Measurements from ENCODE around the gene WRAP73. TPM values are rescaled to one million over a fixed set of nuclear protein-coding genes. Genes with fewer than 3 reads are reported as not detected.

The WRAP73 gene
- total RNA-seq, 1 donor from 2014 or later, result 30.1 TPM

DNA sequence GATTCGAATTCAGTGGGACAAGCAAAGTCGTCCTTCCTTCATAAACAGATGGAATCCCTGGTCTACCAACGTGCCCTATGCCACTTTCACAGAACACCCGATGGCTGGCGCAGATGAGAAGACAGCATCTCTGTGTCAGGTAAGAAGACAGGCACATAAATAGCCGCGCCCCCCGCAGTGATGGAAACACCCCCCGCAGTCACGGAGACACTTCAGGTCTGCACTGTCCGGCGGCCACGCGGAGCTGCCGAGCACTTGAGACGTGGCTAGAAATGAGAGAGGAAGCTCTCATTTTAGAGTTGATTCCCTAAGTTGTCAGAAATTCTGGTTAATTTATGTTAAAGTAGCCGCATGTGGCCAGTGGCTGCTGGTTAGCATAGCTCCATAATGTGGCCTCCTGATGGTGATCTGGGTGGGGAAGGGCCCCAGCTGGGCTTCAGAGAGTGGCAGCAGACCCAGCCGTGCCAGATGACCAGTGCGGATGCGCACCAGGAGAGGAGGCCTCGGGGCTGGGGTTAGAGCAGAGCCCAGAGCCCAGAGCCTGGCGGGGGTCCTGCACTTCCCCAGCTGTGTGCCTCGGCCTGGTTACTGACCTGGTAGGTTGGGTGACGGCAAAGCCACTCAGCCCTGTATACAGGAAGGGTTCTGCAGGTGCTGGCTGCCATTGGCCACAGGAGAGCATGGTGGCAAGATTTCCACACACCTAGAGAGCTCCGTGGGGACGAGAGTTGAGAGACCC is 22.2 kb downstream of the WRAP73 start:
- intact Hi-C loops (cut with micrococcal nuclease), result loop anchor here (10.0 kb wide), 1 partner anchor 983 kb away; no protein-coding TSS in a partner anchor
- ChIA-PET CTCF (interaction anchor here (0.7 to 3.2 kb wide), 3 partner anchors 8 to 169 kb away, joined by 3 to 18 read pairs (median 4); no protein-coding TSS in a partner anchor), POLR2A (no interaction called here)
- no peak overlapping the region for H3K4me3 Mint-ChIP-seq
- H3K4me1 Mint-ChIP-seq, result peaks cover 38% of the 10 kb centered on the region
- H3K27me3 Mint-ChIP-seq, result no peaks in the 10 kb centered on the region
- H3K36me3 Mint-ChIP-seq (ENCODE audit: low read depth), result peaks cover 45% of the 10 kb centered on the region
- H3K9me3 Mint-ChIP-seq, result no peaks in the 10 kb centered on the region
- H3K27ac Mint-ChIP-seq, result no peak overlapping the region
- DNase-seq (no peak), ATAC-seq (ENCODE audit: low read depth) (no peak)
- TF ChIP-seq, protein P1, sequence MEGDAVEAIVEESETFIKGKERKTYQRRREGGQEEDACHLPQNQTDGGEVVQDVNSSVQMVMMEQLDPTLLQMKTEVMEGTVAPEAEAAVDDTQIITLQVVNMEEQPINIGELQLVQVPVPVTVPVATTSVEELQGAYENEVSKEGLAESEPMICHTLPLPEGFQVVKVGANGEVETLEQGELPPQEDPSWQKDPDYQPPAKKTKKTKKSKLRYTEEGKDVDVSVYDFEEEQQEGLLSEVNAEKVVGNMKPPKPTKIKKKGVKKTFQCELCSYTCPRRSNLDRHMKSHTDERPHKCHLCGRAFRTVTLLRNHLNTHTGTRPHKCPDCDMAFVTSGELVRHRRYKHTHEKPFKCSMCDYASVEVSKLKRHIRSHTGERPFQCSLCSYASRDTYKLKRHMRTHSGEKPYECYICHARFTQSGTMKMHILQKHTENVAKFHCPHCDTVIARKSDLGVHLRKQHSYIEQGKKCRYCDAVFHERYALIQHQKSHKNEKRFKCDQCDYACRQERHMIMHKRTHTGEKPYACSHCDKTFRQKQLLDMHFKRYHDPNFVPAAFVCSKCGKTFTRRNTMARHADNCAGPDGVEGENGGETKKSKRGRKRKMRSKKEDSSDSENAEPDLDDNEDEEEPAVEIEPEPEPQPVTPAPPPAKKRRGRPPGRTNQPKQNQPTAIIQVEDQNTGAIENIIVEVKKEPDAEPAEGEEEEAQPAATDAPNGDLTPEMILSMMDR (IDR thresholded peaks at IDR 0.05), result no peak

DNA sequence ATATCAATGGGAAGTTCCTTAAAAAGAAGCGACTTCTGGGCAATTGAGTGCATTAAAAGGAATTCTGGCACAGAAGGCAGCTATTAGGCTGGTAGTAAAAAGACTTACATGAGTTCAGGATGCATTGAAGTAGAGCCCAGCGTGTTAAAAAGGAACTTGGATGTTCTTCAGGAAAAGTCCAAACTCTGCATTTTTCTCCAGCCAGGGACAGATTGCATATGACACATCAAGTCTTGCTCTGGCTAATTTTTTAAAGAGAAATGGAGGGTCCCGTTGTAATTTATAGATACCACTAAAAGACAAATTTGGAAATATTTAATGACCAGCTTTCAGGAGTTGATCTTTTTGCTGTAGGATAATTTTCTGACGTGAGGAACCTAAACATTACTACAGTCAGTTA is 23.9 kb downstream of the WRAP73 start:
- H3K4me3 Mint-ChIP-seq, result peak overlapping the region; percentile 95
- ATAC-seq (ENCODE audit: low read depth) (no peak), DNase-seq (no peak)
- POLR2A ChIA-PET, result interaction anchor here (0.7 to 1.2 kb wide), 2 partner anchors 40 to 98 kb away, joined by 3 to 4 read pairs; no protein-coding TSS in a partner anchor
- CTCF ChIA-PET, result interaction anchor here (0.8 kb wide), 1 partner anchor 22 kb away, joined by 3 read pairs; no protein-coding TSS in a partner anchor
- H3K27ac Mint-ChIP-seq, result peak overlapping the region; percentile 6
- TF ChIP-seq, protein P1 (IDR thresholded peaks at IDR 0.05), result no peak
- H3K9me3 Mint-ChIP-seq, result no peaks in the 10 kb centered on the region
- H3K4me1 Mint-ChIP-seq, result peaks cover 42% of the 10 kb centered on the region
- intact Hi-C loops (cut with micrococcal nuclease), result loop anchor here (10.0 kb wide), 1 partner anchor 981 kb away; no protein-coding TSS in a partner anchor
- no peaks in the 10 kb centered on the region for H3K27me3 Mint-ChIP-seq
- H3K36me3 Mint-ChIP-seq (ENCODE audit: low read depth), result peaks cover 43% of the 10 kb centered on the region

DNA sequence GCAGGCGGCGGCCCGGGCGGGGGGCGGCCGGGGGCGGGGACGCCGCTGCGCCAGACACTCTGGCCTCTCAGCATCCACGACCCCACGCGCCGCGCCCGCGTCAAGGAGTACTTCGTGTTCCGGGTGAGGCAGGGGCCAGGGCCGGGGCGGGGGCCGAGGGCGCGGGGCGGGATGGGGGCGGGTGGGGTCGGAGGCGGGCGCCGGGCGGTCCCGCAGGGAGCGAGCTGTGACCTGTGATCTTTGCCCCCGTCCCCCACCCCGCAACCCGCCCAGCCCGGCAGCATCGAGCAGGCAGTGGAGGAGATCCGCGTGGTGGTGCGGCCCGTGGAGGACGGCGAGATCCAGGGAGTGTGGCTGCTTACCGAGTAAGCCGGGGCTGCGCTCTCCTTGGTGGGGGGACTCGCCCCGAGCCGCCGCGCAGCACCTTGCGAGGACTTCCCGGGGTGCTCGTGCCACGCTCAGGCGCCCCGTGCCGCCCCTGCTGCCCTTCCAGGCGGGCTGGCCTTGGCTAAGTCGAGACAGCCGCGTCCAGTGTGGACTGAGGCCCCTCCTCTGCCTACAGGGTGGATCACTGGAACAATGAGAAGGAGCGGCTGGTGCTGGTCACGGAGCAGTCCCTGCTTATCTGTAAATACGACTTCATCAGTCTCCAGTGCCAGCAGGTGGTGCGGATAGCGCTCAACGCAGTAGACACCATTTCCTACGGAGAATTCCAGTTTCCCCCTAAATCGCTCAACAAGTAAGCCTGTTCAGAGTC is 24.6 kb downstream of the WRAP73 start:
- CTCF ChIA-PET, result no interaction called here
- H3K4me1 Mint-ChIP-seq, result peaks cover 47% of the 10 kb centered on the region
- POLR2A ChIA-PET, result interaction anchor here (0.7 kb wide), 1 partner anchor 99 kb away, joined by 3 read pairs; no protein-coding TSS in a partner anchor

DNA sequence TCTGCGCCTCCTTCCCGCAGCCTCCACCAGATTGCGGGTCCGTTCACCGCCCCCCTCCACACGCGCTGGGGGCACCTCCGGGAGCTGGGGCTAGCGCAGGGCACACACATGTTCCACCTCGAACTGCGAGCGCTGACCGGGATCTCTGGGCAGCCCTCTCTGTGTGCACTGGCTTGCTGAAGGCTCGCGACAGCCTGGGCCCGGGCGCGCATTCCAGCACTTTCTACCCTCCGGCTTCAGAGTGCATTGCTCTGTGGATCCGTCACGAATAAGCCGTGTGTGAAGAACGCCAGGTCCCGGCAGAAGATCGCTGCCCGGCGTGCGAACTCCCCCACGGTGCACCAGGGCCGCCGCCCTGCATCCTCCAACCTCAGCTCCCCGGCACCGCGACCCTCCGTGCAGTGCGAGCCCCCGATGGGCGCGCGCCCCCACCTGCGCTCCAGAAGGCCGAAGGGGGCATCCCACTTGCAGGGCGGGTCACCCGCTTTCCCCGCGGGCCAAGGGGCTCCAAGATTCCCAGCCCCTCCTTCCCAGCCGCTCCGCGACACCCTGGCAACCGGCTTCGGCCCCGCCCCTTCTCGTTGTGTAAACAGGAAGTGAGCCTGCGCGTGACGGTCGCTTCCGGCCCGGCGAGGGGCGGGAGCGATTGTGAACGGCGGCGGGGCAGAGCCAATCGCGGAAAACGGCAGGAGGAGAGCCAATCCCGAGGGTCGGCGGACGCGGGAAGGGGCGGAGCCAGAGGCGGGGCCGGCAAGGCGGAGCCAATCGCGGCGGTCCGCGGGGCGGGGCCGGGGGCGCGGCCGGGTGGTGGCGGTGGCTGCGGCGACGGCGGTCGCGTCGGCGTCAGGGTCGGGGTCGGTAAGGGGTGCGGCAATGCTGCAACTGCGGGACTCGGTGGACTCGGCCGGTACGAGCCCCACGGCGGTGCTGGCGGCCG is 25.4 kb downstream of the WRAP73 start, which contains the start of gene TPRG1L:
Gene TPRG1L (plus strand): TSS at position 816 of the 937 bp plus-strand sequence. CDS start 58 bp downstream, at position 874.
- Mint-ChIP-seq H3K4me1 (peaks cover 46% of the 10 kb centered on the region), H3K4me3 (peak within 1 kb of the TSS; percentile 95), H3K27ac (peak within 1 kb of the TSS; percentile 82), H3K9me3 (no peaks in the 10 kb centered on the region), H3K27me3 (no peaks in the 10 kb centered on the region), H3K36me3 (ENCODE audit: low read depth) (peaks cover 29% of the 10 kb centered on the region)
- DNase-seq (peak; percentile 99), ATAC-seq (ENCODE audit: low read depth) (peak; percentile 97)
- intact Hi-C loops (cut with micrococcal nuclease), result loop anchor here (1.0 to 10.0 kb wide), 4 partner anchors 26 to 980 kb away; partner anchors contain the start of genes LRRC47 and WRAP73
- CTCF ChIA-PET, result no interaction called here
- POLR2A ChIA-PET, result interaction anchor here (0.6 kb wide), 1 partner anchor 53 kb away, joined by 3 read pairs; no protein-coding TSS in a partner anchor
- TF ChIP-seq, protein P1 (IDR thresholded peaks at IDR 0.05), result no peak

More for the DNA sequence above, 24.6 kb downstream of the WRAP73 start:
- peaks cover 38% of the 10 kb centered on the region for H3K36me3 Mint-ChIP-seq (ENCODE audit: low read depth)
- no peaks in the 10 kb centered on the region for H3K27me3 Mint-ChIP-seq
- H3K4me3 Mint-ChIP-seq, result peak overlapping the region; percentile 95
- TF ChIP-seq, protein P1 (IDR thresholded peaks at IDR 0.05), result no peak
- intact Hi-C loops (cut with micrococcal nuclease), result loop anchor here (2.0 to 10.0 kb wide), 2 partner anchors 51 to 981 kb away; no protein-coding TSS in a partner anchor
- no peak for DNase-seq
- H3K27ac Mint-ChIP-seq, result no peak overlapping the region
- no peaks in the 10 kb centered on the region for H3K9me3 Mint-ChIP-seq
- peak; percentile 8 for ATAC-seq (ENCODE audit: low read depth)

Data from activated B cell treated with CpG ODN at 0.5 μM for 24 hours (primary cell).